ENCODE results near the gene IQSEC3. TPM values are rescaled to one million over a fixed set of nuclear protein-coding genes. Genes with fewer than 3 reads are reported as not detected.
"Not testable (repeated sequence)": the region's sequence is repeated elsewhere in the genome, so short reads cannot be mapped to it uniquely, and the experiment has no call there.

IQSEC3 gene
- total RNA-seq, 2 donors from 2014 or later, result 0.39 to 0.67 TPM

- Histone ChIP-seq H3K36me3 (no peaks in the 10 kb centered on the region), H3K4me3 (no peak overlapping the region), H3K27me3 (no peaks in the 10 kb centered on the region), H3K4me1 (no peaks in the 10 kb centered on the region), H3K27ac (no peak overlapping the region), H3K9me3 (peaks cover 0 to 9% of the 10 kb centered on the region in 2 donors)
- no peak for TF ChIP-seq CTCF (IDR thresholded peaks at IDR 0.05)
- no peak for DNase-seq (ENCODE audit: low spot score)
Measured at GRCh38 chr12:53735-54730, 12.5 kb upstream of the IQSEC3 start.

GRCh38 chr12:54750-55535, 11.6 kb upstream of the IQSEC3 start:
- peaks cover 0 to 15% of the 10 kb centered on the region in 2 donors for H3K9me3 ChIP-seq
- H3K27me3 ChIP-seq, result no peaks in the 10 kb centered on the region
- H3K36me3 ChIP-seq, result no peaks in the 10 kb centered on the region
- H3K4me3 ChIP-seq, result no peak overlapping the region
- no peak for TF ChIP-seq CTCF (IDR thresholded peaks at IDR 0.05)
- no peak overlapping the region for H3K27ac ChIP-seq
- H3K4me1 ChIP-seq, result no peaks in the 10 kb centered on the region
- no peak for DNase-seq (ENCODE audit: low spot score)

GRCh38 chr12:56683-57346, 9.8 kb upstream of the IQSEC3 start:
- H3K9me3 ChIP-seq, result peaks cover 0 to 21% of the 10 kb centered on the region in 2 donors
- DNase-seq (ENCODE audit: low spot score), result no peak
- H3K27ac ChIP-seq, result no peak overlapping the region
- H3K27me3 ChIP-seq, result no peaks in the 10 kb centered on the region
- H3K4me3 ChIP-seq, result no peak overlapping the region
- H3K36me3 ChIP-seq, result no peaks in the 10 kb centered on the region
- no peak for TF ChIP-seq CTCF (IDR thresholded peaks at IDR 0.05)
- H3K4me1 ChIP-seq, result no peaks in the 10 kb centered on the region

- TF ChIP-seq CTCF (IDR thresholded peaks at IDR 0.05), result no peak
- no peaks in the 10 kb centered on the region for H3K27me3 ChIP-seq
- no peaks in the 10 kb centered on the region for H3K36me3 ChIP-seq
- H3K9me3 ChIP-seq, result peaks cover 0 to 23% of the 10 kb centered on the region in 2 donors
- H3K27ac ChIP-seq, result no peak overlapping the region
- no peaks in the 10 kb centered on the region for H3K4me1 ChIP-seq
- no peak for DNase-seq (ENCODE audit: low spot score)
- no peak overlapping the region for H3K4me3 ChIP-seq
Measured at GRCh38 chr12:57539-57938, 9.0 kb upstream of the IQSEC3 start.

- DNase-seq (ENCODE audit: low spot score), result no peak
- H3K4me3 ChIP-seq, result no peak overlapping the region
- H3K36me3 ChIP-seq, result no peaks in the 10 kb centered on the region
- H3K27me3 ChIP-seq, result no peaks in the 10 kb centered on the region
- H3K4me1 ChIP-seq, result no peaks in the 10 kb centered on the region
- no peak overlapping the region for H3K27ac ChIP-seq
- peaks cover 0 to 23% of the 10 kb centered on the region in 2 donors for H3K9me3 ChIP-seq
- no peak for TF ChIP-seq CTCF (IDR thresholded peaks at IDR 0.05)
Measured at GRCh38 chr12:58832-59231, 7.7 kb upstream of the IQSEC3 start.

GRCh38 chr12:61845-62244, 4.7 kb upstream of the IQSEC3 start:
- not testable (repeated sequence) for H3K4me1 ChIP-seq; H3K27ac ChIP-seq; H3K4me3 ChIP-seq; H3K36me3 ChIP-seq; H3K27me3 ChIP-seq; DNase-seq (ENCODE audit: low spot score)
- H3K9me3 ChIP-seq, result peaks cover 0 to 23% of the 10 kb centered on the region in 2 donors

- not testable (repeated sequence) for H3K27me3 ChIP-seq; H3K36me3 ChIP-seq; H3K9me3 ChIP-seq; H3K27ac ChIP-seq; DNase-seq (ENCODE audit: low spot score); H3K4me1 ChIP-seq; H3K4me3 ChIP-seq
Measured at GRCh38 chr12:65491-66063, 990 bp upstream of the IQSEC3 start.

- H3K9me3 ChIP-seq; H3K27ac ChIP-seq; DNase-seq (ENCODE audit: low spot score); H3K4me1 ChIP-seq; H3K36me3 ChIP-seq; H3K27me3 ChIP-seq: not testable (repeated sequence)
- peak overlapping the region in 1 of 2 donors; percentile 36 for H3K4me3 ChIP-seq
Measured at GRCh38 chr12:66782-67504, 376 bp downstream of the IQSEC3 start.
